NCI-H2107 treated with DMSO at 0.1 percent for 48 hours (cell line): ENCODE results near the gene TSNAXIP1.
"Not testable (repeated sequence)": the region's sequence is repeated elsewhere in the genome, so short reads cannot be mapped to it uniquely, and the experiment has no call there.

ENCODE experiments used
- DNase-seq: peaks from one replicate; lab custom pipeline; 2025; ENCODE audit not compliant: unreplicated experiment; lab: John Stamatoyannopoulos, UW

TSNAXIP1 gene

GRCh38 chr16:67833030-67833414, 26.3 kb downstream of the TSNAXIP1 start:
- no peak for DNase-seq

- DNase-seq: peak; percentile 81
Measured at GRCh38 chr16:67833415-67834241, 26.9 kb downstream of the TSNAXIP1 start.

DNA sequence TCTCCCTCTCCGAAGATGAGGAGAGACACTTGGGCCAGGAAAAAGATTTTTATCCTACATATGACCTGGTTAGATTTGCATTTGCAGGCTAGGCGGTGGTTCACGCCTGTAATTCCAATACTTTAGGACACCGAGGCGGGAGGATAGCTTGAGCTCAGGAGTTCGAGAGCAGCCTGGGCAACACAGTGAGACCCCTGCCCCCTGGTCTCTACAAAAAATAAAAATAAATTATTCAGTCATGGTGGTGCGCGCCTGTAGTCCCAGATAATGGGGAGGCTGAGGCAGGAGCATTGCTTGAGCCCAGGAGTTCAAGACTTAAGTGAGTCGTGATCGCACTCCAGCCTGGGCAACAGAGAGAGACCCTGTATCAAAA, 27.5 kb downstream of the TSNAXIP1 start:
- no peak for DNase-seq

- DNase-seq: not testable (repeated sequence)
Measured at GRCh38 chr16:67837190-67837589, 30.5 kb downstream of the TSNAXIP1 start.

DNA sequence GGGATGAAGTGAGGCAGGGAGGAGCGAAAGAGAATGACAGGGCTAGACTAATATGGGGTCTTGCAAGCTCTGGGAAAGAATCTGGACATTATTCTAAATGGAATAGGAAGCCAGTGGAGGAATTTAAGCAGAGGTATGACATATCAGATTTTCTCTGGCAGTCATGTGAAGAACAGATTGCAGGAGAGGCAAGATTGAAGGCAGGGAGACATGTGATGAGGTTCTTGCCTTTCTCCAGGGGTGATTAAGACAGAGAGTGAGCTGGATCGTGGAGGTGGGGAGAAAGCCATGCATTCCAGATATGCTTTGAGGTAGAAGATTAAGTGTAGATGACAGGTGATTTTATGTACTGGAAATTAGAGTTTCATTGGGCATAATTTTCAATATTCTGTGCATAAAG, 31.1 kb downstream of the TSNAXIP1 start:
- DNase-seq: no peak

GRCh38 chr16:67841198-67841815, 34.6 kb downstream of the TSNAXIP1 start:
- no peak for DNase-seq

DNA sequence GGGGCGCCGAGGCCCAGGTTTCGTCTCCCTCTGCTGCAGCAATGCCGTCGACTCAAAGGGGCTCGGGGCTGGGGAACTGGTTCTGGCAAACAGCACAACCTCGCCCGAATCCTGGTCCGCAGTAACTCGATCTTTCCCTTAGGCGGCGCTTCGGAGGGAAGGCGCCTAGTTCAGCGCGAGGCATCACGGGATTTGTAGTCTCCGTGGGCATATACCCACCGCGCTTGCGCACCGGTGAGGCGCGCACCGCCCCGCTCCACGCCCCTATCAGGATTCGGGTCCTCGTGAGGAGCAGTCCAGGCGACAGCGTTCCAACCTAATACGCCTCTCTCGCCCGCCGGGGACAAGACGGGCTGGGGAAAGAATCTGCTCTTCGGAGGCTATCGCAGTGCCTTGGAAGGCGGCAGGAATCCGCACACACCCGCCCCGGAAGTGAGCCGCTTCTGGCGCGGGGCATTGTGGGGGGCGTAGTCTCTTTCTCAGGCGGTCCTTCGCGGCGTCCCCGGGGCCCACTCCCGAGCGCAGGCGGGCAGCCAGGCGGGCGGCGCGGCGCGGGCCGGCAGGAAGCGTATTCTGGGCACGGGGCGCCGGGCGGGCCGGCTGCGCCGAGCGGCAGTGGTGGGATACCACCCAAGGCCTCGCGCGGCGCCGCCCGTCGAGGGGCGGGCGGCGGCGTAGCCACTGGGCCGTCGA, 35.3 kb downstream of the TSNAXIP1 start, which contains the start of gene THAP11:
THAP11 (plus strand) TSS at position 505 of the 693 bp plus-strand sequence. CDS start 235 bp downstream, outside the sequence.
- DNase-seq: peak; percentile 91

DNA sequence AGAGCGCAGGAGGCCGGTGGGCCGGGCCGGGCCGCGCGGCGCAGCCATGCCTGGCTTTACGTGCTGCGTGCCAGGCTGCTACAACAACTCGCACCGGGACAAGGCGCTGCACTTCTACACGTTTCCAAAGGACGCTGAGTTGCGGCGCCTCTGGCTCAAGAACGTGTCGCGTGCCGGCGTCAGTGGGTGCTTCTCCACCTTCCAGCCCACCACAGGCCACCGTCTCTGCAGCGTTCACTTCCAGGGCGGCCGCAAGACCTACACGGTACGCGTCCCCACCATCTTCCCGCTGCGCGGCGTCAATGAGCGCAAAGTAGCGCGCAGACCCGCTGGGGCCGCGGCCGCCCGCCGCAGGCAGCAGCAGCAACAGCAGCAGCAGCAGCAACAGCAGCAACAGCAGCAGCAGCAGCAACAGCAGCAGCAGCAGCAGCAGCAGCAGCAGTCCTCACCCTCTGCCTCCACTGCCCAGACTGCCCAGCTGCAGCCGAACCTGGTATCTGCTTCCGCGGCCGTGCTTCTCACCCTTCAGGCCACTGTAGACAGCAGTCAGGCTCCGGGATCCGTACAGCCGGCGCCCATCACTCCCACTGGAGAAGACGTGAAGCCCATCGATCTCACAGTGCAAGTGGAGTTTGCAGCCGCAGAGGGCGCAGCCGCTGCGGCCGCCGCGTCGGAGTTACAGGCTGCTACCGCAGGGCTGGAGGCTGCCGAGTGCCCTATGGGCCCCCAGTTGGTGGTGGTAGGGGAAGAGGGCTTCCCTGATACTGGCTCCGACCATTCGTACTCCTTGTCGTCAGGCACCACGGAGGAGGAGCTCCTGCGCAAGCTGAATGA, 36.0 kb downstream of the TSNAXIP1 start:
- peak; percentile 43 for DNase-seq

DNA sequence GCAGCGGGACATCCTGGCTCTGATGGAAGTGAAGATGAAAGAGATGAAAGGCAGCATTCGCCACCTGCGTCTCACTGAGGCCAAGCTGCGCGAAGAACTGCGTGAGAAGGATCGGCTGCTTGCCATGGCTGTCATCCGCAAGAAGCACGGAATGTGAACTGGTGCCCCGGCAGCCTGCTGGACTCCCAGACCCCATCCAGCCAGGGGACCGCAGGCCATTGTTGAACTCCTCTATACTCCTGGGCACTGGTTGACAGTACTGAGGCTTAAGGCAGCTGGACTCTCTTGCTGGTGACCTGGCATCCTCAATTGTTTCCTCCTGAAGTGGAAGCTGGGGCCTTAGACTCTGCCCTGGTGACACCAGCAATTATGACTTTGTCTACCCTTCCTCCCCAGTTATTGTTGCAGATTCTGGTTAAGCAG, 36.7 kb downstream of the TSNAXIP1 start:
- DNase-seq: no peak

DNA sequence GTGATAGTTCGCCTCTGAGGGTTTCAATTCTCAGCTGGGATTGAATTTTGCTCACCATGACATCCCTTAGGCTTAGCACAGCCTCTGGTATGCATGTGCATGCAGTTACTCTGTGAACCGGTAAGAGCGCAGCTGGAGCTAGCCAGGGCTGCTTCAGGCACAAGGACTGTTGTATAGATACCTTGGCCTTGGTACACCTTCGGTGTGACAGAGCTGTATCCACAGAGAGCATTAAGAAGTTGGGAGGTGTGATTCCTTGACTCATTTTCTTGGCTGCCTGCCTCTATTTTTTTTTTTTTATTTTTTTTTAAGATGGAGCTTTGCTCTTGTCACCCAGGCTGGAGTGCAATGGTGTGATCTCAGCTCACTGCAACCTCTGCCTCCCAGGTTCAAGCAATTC, 37.8 kb downstream of the TSNAXIP1 start:
- no peak for DNase-seq

GRCh38 chr16:67845291-67846062, 38.8 kb downstream of the TSNAXIP1 start:
- DNase-seq: no peak

DNA sequence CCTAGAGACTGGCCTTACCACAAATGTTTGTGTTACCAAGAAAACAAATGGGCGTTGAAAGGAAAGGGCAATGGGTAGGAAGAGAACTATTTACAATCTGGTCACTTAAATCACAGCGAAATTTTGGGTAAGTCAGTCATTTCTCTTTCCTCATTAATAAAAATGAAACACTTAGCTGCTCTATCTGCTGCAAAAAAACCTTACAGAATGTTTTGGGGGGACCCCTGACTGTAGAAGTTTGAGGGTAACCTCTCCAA, 39.3 kb downstream of the TSNAXIP1 start:
- DNase-seq: no peak

GRCh38 chr16:67846320-67847063, 39.8 kb downstream of the TSNAXIP1 start, which contains the start of gene NUTF2:
NUTF2 (plus strand) TSS chr16:67846933; CDS start chr16:67865131, 18,198 bp downstream.
- DNase-seq: peak; percentile 83

DNA sequence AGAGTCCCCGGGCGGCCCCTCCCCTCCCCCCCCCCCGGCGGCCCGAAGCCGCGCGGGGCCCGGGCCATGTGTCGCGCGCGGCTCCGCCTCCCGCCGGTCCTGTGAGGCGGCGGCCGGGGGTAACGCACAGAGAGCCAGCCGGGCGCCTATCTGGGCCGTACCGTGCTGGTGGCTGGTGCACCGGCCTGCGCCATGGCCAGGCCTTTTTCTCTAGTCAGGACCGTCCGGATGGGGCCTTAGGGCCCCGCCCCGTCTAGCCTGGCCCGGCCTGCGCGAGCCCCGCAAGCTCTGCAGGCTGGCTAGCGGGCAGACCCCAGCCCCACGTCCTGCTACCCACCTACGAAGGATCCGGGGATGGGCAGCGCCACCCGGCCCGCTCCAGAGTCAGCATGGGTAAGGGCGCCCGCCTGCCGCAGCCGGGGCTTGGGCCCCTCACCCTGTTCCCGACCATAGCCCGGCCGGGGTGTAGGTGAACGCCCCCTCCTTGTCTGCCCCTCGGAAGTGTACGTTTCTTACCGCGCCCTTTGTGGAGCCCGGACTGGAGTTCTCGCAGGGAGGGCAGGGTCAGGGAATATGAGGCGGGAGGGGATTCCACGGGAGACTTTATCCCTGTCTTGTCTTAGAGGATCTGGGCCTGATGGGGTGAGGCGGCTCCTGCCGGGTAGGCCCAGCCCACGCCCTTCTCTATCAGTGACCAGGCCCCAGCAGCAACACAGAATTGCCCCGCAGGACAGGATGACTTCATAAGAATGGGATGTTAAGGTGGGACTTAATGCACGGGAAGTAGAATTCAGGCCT, 40.6 kb downstream of the TSNAXIP1 start, which contains the start of gene CENPT:
CENPT (minus strand) TSS at position 630 of the 798 bp plus-strand sequence. CDS start 13,834 bp downstream, outside the sequence.
- DNase-seq: no peak

GRCh38 chr16:67848118-67848517, 41.4 kb downstream of the TSNAXIP1 start:
- no peak for DNase-seq

DNA sequence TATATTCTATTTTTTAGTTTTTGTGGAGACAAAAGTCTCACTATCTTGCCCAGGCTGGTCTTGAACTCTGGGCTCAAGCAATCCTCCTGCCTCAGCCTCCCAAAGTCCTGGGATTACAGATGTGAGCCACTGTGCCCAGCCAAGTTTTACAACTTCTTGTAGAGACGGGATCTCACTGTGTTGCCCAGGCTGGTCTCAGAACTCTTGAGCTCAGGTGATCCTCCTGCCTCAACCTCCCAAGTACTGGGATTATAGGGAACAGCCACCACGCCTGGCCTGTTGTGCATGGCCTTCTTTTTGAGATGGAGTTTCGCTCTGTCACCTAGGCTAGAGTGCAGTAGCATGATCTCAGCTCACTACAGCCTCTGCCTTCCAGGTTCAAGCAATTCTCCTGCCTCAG, 47.0 kb downstream of the TSNAXIP1 start:
- DNase-seq: no peak

- DNase-seq: no peak
Measured at GRCh38 chr16:67855789-67856188, 49.1 kb downstream of the TSNAXIP1 start.

DNA sequence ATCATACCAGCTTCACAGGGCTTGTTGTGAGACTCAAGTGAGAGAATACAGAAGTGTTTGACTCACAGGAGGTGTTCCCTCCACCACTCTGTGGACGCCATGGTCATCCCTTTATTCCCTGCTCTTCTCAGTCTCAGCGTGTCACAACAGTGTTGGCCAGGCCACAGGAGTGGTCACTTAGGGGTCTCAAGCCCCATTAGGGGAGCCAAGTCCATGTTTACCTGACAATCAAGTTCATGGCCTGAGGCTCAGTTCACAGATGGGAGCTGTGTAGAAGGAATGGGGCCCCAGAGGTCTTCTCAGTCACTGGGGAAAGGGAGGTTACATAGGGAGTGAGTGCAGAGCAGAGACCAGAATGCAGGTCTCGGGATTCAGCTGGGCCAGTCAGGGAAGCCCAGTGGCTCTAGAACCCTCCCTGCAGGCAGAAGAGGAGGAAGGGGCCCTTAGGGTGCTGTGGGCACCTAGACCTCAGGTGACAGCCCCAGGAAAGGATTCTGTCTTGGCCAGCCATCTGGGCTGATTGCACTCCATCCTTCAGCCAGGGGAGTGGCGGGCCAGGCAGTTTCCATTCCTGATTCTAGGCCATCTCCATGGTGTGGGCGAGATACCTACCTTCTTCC, 50.3 kb downstream of the TSNAXIP1 start:
- DNase-seq: no peak
